DOHH2 (cell line): Measurements from ENCODE around the gene MRC1.

Experiments
- H3F3A ChIP-seq: fragments of 200-600 bp; sonication (generic), shearing (Covaris generic); 2 replicates; pipeline ENCODE4 v1.6.0; 2016; ENCODE audit warnings: antibody characterized with exemption, mild to moderate bottlenecking; ENCODE audit not compliant: control insufficient read depth, insufficient read depth
- H3K27ac ChIP-seq: fragments of 200-600 bp; sonication (generic); 2 replicates; pipeline ENCODE4 v1.5.1; 2014; ENCODE audit warnings: low read depth, mild to moderate bottlenecking, low read length, moderate library complexity
- H3K27me3 ChIP-seq: fragments of 200-600 bp; sonication (generic); 2 replicates; pipeline ENCODE4 v1.6.1; 2014; ENCODE audit warnings: mild to moderate bottlenecking, low read length, mixed read lengths; ENCODE audit not compliant: control insufficient read depth
- H3K36me3 ChIP-seq: fragments of 200-600 bp; sonication (generic); 2 replicates; pipeline ENCODE4 v1.6.1; 2014; ENCODE audit warnings: mild to moderate bottlenecking, low read length, moderate library complexity, mixed read lengths; ENCODE audit not compliant: control insufficient read depth
- H3K4me1 ChIP-seq: fragments of 200-600 bp; sonication (generic); 2 replicates; pipeline ENCODE4 v1.6.1; 2014; ENCODE audit warnings: mild to moderate bottlenecking, low read length, mixed read lengths; ENCODE audit not compliant: control insufficient read depth
- H3K4me2 ChIP-seq: fragments of 200-600 bp; sonication (generic); 2 replicates; pipeline ENCODE4 v1.6.0; 2014; ENCODE audit warnings: mild to moderate bottlenecking, low read length, moderate library complexity
- H3K4me3 ChIP-seq: fragments of 200-600 bp; sonication (generic); 2 replicates; pipeline ENCODE4 v1.5.1; 2014; ENCODE audit warnings: mild to moderate bottlenecking, low read length, mixed read lengths
- H3K79me2 ChIP-seq: fragments of 200-600 bp; sonication (generic); 2 replicates; pipeline ENCODE4 v1.6.1; 2014; ENCODE audit warnings: mild to moderate bottlenecking, low read length, mixed read lengths; ENCODE audit not compliant: control insufficient read depth
- H3K9me2 ChIP-seq: fragments of 200-600 bp; sonication (generic); replicated peaks from 2 replicates; pipeline ENCODE4 v1.6.1; 2014; ENCODE audit warnings: mild to moderate bottlenecking, low read length, mixed read lengths; ENCODE audit not compliant: control insufficient read depth
- H3K9me3 ChIP-seq: fragments of 200-600 bp; sonication (generic); 2 replicates; pipeline ENCODE4 v1.6.1; 2014; ENCODE audit warnings: antibody characterized with exemption, low read length, mixed read lengths; ENCODE audit not compliant: control insufficient read depth, insufficient read depth
- H4K20me1 ChIP-seq: fragments of 200-600 bp; sonication (generic); 2 replicates; pipeline ENCODE4 v1.6.0; 2014; ENCODE audit warnings: low read depth, mild to moderate bottlenecking, antibody characterized with exemption, low read length, moderate library complexity; ENCODE audit not compliant: control insufficient read depth, insufficient read depth
- CTCF ChIP-seq: fragments of 200-600 bp; sonication (generic); IDR thresholded peaks from one replicate; pipeline ENCODE4 v1.5.1; 2014; ENCODE audit warnings: antibody characterized with exemption, mild to moderate bottlenecking, low read depth, low read length; ENCODE audit not compliant: poor library complexity, severe bottlenecking
- EZH2phosphoT487 ChIP-seq: fragments of 200-600 bp; sonication (generic); IDR thresholded peaks from 2 replicates; pipeline ENCODE4 v1.6.1; 2017; ENCODE audit warnings: borderline replicate concordance, mild to moderate bottlenecking, antibody characterized with exemption, low read length, moderate library complexity, mixed read lengths

Gene MRC1

DNA sequence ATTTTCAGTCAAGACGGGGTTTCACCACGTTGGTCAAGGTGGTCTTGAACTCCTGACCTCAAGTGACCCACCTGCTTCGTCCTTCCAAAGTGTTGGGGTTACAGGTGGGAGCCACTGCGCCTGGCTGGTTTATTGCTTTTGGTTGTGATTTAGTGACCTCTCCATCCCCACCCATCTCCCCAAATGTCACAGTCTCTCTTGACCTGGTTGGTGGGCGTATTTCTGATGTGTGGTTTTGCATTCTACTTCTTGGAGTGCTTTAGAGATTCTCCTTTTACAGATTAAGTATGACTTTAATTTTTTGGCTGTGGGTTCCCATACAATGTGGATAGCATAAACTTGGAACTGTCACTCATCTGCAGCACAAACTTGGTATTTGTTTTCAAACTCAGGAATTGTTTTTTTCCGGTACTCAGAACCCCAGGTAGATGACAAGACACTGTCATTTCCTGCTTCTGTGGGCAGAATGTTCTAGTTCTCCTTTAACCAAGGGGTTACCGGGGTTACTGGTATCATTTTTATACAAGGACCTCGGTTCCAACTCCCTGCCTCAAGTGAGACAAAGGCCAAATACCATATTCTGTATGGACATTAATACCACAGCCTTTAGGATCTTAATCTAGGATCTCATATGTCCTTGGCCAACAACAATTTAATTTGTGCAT is 50.5 kb downstream of the MRC1 start:
- no peaks in the 10 kb centered on the region for H4K20me1 ChIP-seq
- no peak for TF ChIP-seq CTCF
- TF ChIP-seq EZH2phosphoT487 = no peak
- no peaks in the 10 kb centered on the region for H3K9me3 ChIP-seq
- no peaks in the 10 kb centered on the region for H3F3A ChIP-seq
- no peaks in the 10 kb centered on the region for H3K79me2 ChIP-seq
- H3K36me3 ChIP-seq = no peaks in the 10 kb centered on the region
- H3K4me3 ChIP-seq = no peak overlapping the region
- H3K4me1 ChIP-seq = no peaks in the 10 kb centered on the region
- no peaks in the 10 kb centered on the region for H3K9me2 ChIP-seq
- no peak overlapping the region for H3K4me2 ChIP-seq
- H3K27me3 ChIP-seq = no peaks in the 10 kb centered on the region
- H3K27ac ChIP-seq = no peak overlapping the region

- H3K36me3 ChIP-seq = no peaks in the 10 kb centered on the region
- TF ChIP-seq CTCF (no peak), EZH2phosphoT487 (no peak)
- no peaks in the 10 kb centered on the region for H3K27me3 ChIP-seq
- H3F3A ChIP-seq = no peaks in the 10 kb centered on the region
- no peak overlapping the region for H3K4me2 ChIP-seq
- H3K9me3 ChIP-seq = no peaks in the 10 kb centered on the region
- H3K4me3 ChIP-seq = no peak overlapping the region
- no peak overlapping the region for H3K27ac ChIP-seq
- no peaks in the 10 kb centered on the region for H3K4me1 ChIP-seq
- no peaks in the 10 kb centered on the region for H3K9me2 ChIP-seq
- no peaks in the 10 kb centered on the region for H3K79me2 ChIP-seq
- no peaks in the 10 kb centered on the region for H4K20me1 ChIP-seq
Observed at GRCh38 chr10:17861760-17862159, 52.6 kb downstream of the MRC1 start.

DNA sequence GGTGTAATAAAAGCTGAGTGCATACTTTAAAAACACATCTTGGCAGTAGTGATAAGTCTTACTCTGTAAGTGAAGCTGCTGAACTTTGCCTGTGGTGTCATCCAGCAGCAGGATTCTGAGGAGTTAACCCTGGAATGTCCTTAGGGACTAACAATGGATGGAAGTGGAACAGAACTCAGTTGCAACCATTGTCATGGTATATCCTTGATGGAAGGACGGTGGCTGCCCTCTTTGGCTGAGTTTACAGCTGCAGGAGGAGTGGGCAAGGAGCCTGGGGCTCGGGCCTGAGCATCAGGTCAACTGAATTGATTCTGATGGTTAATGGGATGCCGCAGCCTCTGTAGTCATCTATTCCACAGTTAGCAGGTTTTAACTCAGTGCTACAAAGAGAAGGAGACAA is 56.2 kb downstream of the MRC1 start:
- no peaks in the 10 kb centered on the region for H3K27me3 ChIP-seq
- no peaks in the 10 kb centered on the region for H3K9me3 ChIP-seq
- H3K36me3 ChIP-seq = no peaks in the 10 kb centered on the region
- no peaks in the 10 kb centered on the region for H3K9me2 ChIP-seq
- no peaks in the 10 kb centered on the region for H4K20me1 ChIP-seq
- TF ChIP-seq CTCF = no peak
- no peak for TF ChIP-seq EZH2phosphoT487
- H3K4me3 ChIP-seq = no peak overlapping the region
- no peaks in the 10 kb centered on the region for H3K4me1 ChIP-seq
- no peaks in the 10 kb centered on the region for H3K79me2 ChIP-seq
- no peak overlapping the region for H3K4me2 ChIP-seq
- H3K27ac ChIP-seq = no peak overlapping the region
- no peaks in the 10 kb centered on the region for H3F3A ChIP-seq

GRCh38 chr10:17866346-17866745 is 57.2 kb downstream of the MRC1 start:
- H3K36me3 ChIP-seq = no peaks in the 10 kb centered on the region
- H3K79me2 ChIP-seq = no peaks in the 10 kb centered on the region
- H3K27ac ChIP-seq = no peak overlapping the region
- TF ChIP-seq EZH2phosphoT487 (no peak), CTCF (no peak)
- H3K4me3 ChIP-seq = no peak overlapping the region
- H3F3A ChIP-seq = no peaks in the 10 kb centered on the region
- H3K4me1 ChIP-seq = no peaks in the 10 kb centered on the region
- no peaks in the 10 kb centered on the region for H3K27me3 ChIP-seq
- no peaks in the 10 kb centered on the region for H4K20me1 ChIP-seq
- no peak overlapping the region for H3K4me2 ChIP-seq
- H3K9me3 ChIP-seq = no peaks in the 10 kb centered on the region
- no peaks in the 10 kb centered on the region for H3K9me2 ChIP-seq
